NCI-H1105 treated with DMSO at 0.1 percent for 48 hours (cell line): ENCODE results near the gene HNRNPD.
"Not testable (repeated sequence)": the region's sequence is repeated elsewhere in the genome, so short reads cannot be mapped to it uniquely, and the experiment has no call there.

ENCODE experiments used
- DNase-seq: peaks from one replicate; lab custom pipeline; 2025; lab: John Stamatoyannopoulos, UW

The HNRNPD gene

GRCh38 chr4:82372517-82373485 lies 990 bp downstream of the HNRNPD start:
- peak; percentile 47 for DNase-seq

GRCh38 chr4:82371497-82371896 lies 2.3 kb downstream of the HNRNPD start:
- peak; percentile 8 for DNase-seq

GRCh38 chr4:82367438-82368097 lies 6.2 kb downstream of the HNRNPD start:
- no peak for DNase-seq

GRCh38 chr4:82366431-82366830 lies 7.4 kb downstream of the HNRNPD start:
- not testable (repeated sequence) for DNase-seq

GRCh38 chr4:82363896-82364487 lies 9.8 kb downstream of the HNRNPD start:
- DNase-seq: no peak

GRCh38 chr4:82362565-82362964 lies 11.2 kb downstream of the HNRNPD start:
- DNase-seq: no peak

GRCh38 chr4:82360298-82361177 lies 13.3 kb downstream of the HNRNPD start:
- DNase-seq: peak; percentile 7

GRCh38 chr4:82358847-82359246 lies 14.9 kb downstream of the HNRNPD start:
- DNase-seq: no peak

GRCh38 chr4:82357640-82358039 lies 16.2 kb downstream of the HNRNPD start:
- no peak for DNase-seq

- DNase-seq: no peak
Measured at GRCh38 chr4:82354788-82355187, 19.0 kb downstream of the HNRNPD start.

GRCh38 chr4:82352825-82353366 lies 20.9 kb downstream of the HNRNPD start:
- DNase-seq: no peak

- DNase-seq: no peak
Measured at GRCh38 chr4:82352118-82352824, 21.5 kb downstream of the HNRNPD start.

GRCh38 chr4:82346126-82346525 lies 27.7 kb downstream of the HNRNPD start:
- no peak for DNase-seq

- DNase-seq: no peak
Measured at GRCh38 chr4:82335043-82335442, 38.7 kb downstream of the HNRNPD start.

GRCh38 chr4:82333641-82334040 lies 40.1 kb downstream of the HNRNPD start:
- not testable (repeated sequence) for DNase-seq

- no peak for DNase-seq
Measured at GRCh38 chr4:82331814-82332213, 42.0 kb downstream of the HNRNPD start.

GRCh38 chr4:82320351-82320750 lies 53.4 kb downstream of the HNRNPD start:
- DNase-seq: no peak

GRCh38 chr4:82303063-82303462 lies 70.7 kb downstream of the HNRNPD start:
- not testable (repeated sequence) for DNase-seq
